ENCODE measurements around the gene LMO1. TPM values are rescaled to one million over a fixed set of nuclear protein-coding genes. Genes with fewer than 3 reads are reported as not detected.

Gene LMO1
- total RNA-seq, 1 donor, result not detected

GRCh38 chr11:8251616-8252295 is 11.9 kb downstream of the LMO1 start:
- H3K4me1 ChIP-seq (ENCODE audit: insufficient read depth, low read length), result no peaks in the 10 kb centered on the region
- no peak overlapping the region for H3K4me3 ChIP-seq (ENCODE audit: insufficient read depth, low read length)
- DNase-seq (ENCODE audit: insufficient read length, low spot score, missing footprints), result peak; percentile 30
- H3K36me3 ChIP-seq (ENCODE audit: insufficient read depth, low read length), result no peaks in the 10 kb centered on the region
- no peak overlapping the region for H3K27ac ChIP-seq (ENCODE audit: low read depth, low read length)
- no peaks in the 10 kb centered on the region for H3K9me3 ChIP-seq (ENCODE audit: low read depth, low read length)
- H4K20me1 ChIP-seq (ENCODE audit: insufficient read depth, low read length), result no peaks in the 10 kb centered on the region
- no peaks in the 10 kb centered on the region for H3K79me2 ChIP-seq (ENCODE audit: insufficient read depth, low read length)
- TF ChIP-seq CTCF (IDR thresholded peaks at IDR 0.05; ENCODE audit: extremely low read depth, low read depth, low read length), result no peak
- H2AFZ ChIP-seq (ENCODE audit: low read length), result no peak overlapping the region
- peaks cover 9% of the 10 kb centered on the region for H3K27me3 ChIP-seq (ENCODE audit: insufficient read depth, low read length)
- H3K4me2 ChIP-seq (ENCODE audit: insufficient read depth, low read length), result no peak overlapping the region

GRCh38 chr11:8250981-8251615 is 12.6 kb downstream of the LMO1 start:
- Histone ChIP-seq H3K4me1 (ENCODE audit: insufficient read depth, low read length) (no peaks in the 10 kb centered on the region), H3K4me3 (ENCODE audit: insufficient read depth, low read length) (no peak overlapping the region)

GRCh38 chr11:8250434-8250833 is 13.2 kb downstream of the LMO1 start:
- TF ChIP-seq CTCF (IDR thresholded peaks at IDR 0.05; ENCODE audit: extremely low read depth, low read depth, low read length), result no peak
- Histone ChIP-seq H3K4me1 (ENCODE audit: insufficient read depth, low read length) (no peaks in the 10 kb centered on the region), H3K27me3 (ENCODE audit: insufficient read depth, low read length) (peaks cover 9% of the 10 kb centered on the region), H3K4me3 (ENCODE audit: insufficient read depth, low read length) (no peak overlapping the region), H3K79me2 (ENCODE audit: insufficient read depth, low read length) (no peaks in the 10 kb centered on the region), H4K20me1 (ENCODE audit: insufficient read depth, low read length) (no peaks in the 10 kb centered on the region), H2AFZ (ENCODE audit: low read length) (no peak overlapping the region), H3K36me3 (ENCODE audit: insufficient read depth, low read length) (no peaks in the 10 kb centered on the region), H3K4me2 (ENCODE audit: insufficient read depth, low read length) (no peak overlapping the region), H3K27ac (ENCODE audit: low read depth, low read length) (no peak overlapping the region), H3K9me3 (ENCODE audit: low read depth, low read length) (no peaks in the 10 kb centered on the region)
- peak; percentile 49 for DNase-seq (ENCODE audit: insufficient read length, low spot score, missing footprints)

More at GRCh38 chr11:8250981-8251615, 12.6 kb downstream of the LMO1 start:
- H3K36me3 ChIP-seq (ENCODE audit: insufficient read depth, low read length), result no peaks in the 10 kb centered on the region
- H2AFZ ChIP-seq (ENCODE audit: low read length), result no peak overlapping the region
- DNase-seq (ENCODE audit: insufficient read length, low spot score, missing footprints), result peak; percentile 86
- H3K9me3 ChIP-seq (ENCODE audit: low read depth, low read length), result no peaks in the 10 kb centered on the region
- no peak overlapping the region for H3K4me2 ChIP-seq (ENCODE audit: insufficient read depth, low read length)
- H3K79me2 ChIP-seq (ENCODE audit: insufficient read depth, low read length), result no peaks in the 10 kb centered on the region
- no peak overlapping the region for H3K27ac ChIP-seq (ENCODE audit: low read depth, low read length)
- H4K20me1 ChIP-seq (ENCODE audit: insufficient read depth, low read length), result no peaks in the 10 kb centered on the region
- no peak for TF ChIP-seq CTCF (IDR thresholded peaks at IDR 0.05; ENCODE audit: extremely low read depth, low read depth, low read length)
- H3K27me3 ChIP-seq (ENCODE audit: insufficient read depth, low read length), result peaks cover 9% of the 10 kb centered on the region

GRCh38 chr11:8249482-8249881 is 14.2 kb downstream of the LMO1 start:
- Histone ChIP-seq H3K79me2 (ENCODE audit: insufficient read depth, low read length) (no peaks in the 10 kb centered on the region), H3K27me3 (ENCODE audit: insufficient read depth, low read length) (peaks cover 9% of the 10 kb centered on the region), H3K4me1 (ENCODE audit: insufficient read depth, low read length) (no peaks in the 10 kb centered on the region), H3K36me3 (ENCODE audit: insufficient read depth, low read length) (no peaks in the 10 kb centered on the region), H3K4me2 (ENCODE audit: insufficient read depth, low read length) (no peak overlapping the region), H4K20me1 (ENCODE audit: insufficient read depth, low read length) (no peaks in the 10 kb centered on the region), H3K4me3 (ENCODE audit: insufficient read depth, low read length) (no peak overlapping the region), H2AFZ (ENCODE audit: low read length) (no peak overlapping the region), H3K27ac (ENCODE audit: low read depth, low read length) (no peak overlapping the region), H3K9me3 (ENCODE audit: low read depth, low read length) (no peaks in the 10 kb centered on the region)
- no peak for DNase-seq (ENCODE audit: insufficient read length, low spot score, missing footprints)
- no peak for TF ChIP-seq CTCF (IDR thresholded peaks at IDR 0.05; ENCODE audit: extremely low read depth, low read depth, low read length)

Data from osteoblast (primary cell).